ENCODE data around the gene CYP26A1.

DNA sequence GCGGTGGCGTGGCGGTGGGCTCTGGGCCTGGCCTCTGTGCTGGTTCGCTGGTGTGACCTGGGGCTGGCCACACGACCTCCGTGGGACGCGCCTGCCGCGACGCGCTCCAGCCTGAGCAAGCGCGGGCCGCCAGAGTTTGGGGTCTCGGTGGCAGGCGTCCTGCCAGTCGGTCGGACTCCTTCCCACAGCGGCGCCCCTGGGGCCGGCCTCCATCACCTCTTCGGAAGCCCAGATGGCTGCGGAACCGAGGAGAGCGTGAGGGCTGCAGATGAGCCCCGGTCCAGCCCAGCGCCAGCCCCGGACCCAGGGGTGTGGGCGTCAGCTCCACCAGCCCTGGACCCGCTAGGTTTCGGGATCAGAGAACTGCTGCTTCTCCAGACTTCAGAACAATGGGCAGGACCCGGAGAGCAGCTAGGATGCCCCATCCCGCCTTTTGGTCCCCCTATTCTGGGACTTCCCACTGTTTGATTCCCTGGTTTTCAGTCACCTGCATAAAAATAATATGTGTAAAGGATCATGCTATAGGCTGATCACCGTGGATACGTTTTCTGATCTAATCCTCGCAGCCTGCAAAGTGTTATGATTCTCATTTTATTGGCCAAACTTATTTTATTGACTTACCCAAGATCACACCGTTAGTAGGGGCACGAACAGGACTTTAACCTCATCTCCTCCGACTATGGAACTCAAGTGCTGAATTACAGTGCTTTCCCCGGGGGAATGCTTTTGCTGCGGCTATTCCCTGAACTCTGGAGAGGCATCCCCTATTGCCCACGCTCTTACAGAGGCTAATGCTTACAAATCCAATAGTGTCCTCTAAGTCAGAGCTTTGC, 10.3 kb upstream of the CYP26A1 start:
- TF ChIP-seq, protein P1, sequence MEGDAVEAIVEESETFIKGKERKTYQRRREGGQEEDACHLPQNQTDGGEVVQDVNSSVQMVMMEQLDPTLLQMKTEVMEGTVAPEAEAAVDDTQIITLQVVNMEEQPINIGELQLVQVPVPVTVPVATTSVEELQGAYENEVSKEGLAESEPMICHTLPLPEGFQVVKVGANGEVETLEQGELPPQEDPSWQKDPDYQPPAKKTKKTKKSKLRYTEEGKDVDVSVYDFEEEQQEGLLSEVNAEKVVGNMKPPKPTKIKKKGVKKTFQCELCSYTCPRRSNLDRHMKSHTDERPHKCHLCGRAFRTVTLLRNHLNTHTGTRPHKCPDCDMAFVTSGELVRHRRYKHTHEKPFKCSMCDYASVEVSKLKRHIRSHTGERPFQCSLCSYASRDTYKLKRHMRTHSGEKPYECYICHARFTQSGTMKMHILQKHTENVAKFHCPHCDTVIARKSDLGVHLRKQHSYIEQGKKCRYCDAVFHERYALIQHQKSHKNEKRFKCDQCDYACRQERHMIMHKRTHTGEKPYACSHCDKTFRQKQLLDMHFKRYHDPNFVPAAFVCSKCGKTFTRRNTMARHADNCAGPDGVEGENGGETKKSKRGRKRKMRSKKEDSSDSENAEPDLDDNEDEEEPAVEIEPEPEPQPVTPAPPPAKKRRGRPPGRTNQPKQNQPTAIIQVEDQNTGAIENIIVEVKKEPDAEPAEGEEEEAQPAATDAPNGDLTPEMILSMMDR (IDR thresholded peaks at IDR 0.05) = no peak
- no peak for TF ChIP-seq POLR2A (IDR thresholded peaks at IDR 0.05; ENCODE audit: low read depth)
